ENCODE measurements around the gene EYS. TPM values are rescaled to one million over a fixed set of nuclear protein-coding genes. Genes with fewer than 3 reads are reported as not detected.

EYS gene
- total and polyA plus RNA-seq, 2 of the 8 experiments (the other 6 are each of a cell fraction or from before 2014, with no cell fraction given): 0.05 to 0.13 TPM

GRCh38 chr6:64437996-64438395 is 1269.0 kb downstream of the EYS start (continued):
- TF ChIP-seq JUND (IDR thresholded peaks at IDR 0.05; ENCODE audit: low read length) (no peak), TAF1 (IDR thresholded peaks at IDR 0.05; ENCODE audit: low read depth, low read length) (no peak), RNF2 (IDR thresholded peaks at IDR 0.05; ENCODE audit: borderline replicate concordance, low read depth, low read length, missing control alignments, poor library complexity, severe bottlenecking) (no peak), CREB1 (IDR thresholded peaks at IDR 0.05) (no peak)
- TF ChIP-seq, protein P1, sequence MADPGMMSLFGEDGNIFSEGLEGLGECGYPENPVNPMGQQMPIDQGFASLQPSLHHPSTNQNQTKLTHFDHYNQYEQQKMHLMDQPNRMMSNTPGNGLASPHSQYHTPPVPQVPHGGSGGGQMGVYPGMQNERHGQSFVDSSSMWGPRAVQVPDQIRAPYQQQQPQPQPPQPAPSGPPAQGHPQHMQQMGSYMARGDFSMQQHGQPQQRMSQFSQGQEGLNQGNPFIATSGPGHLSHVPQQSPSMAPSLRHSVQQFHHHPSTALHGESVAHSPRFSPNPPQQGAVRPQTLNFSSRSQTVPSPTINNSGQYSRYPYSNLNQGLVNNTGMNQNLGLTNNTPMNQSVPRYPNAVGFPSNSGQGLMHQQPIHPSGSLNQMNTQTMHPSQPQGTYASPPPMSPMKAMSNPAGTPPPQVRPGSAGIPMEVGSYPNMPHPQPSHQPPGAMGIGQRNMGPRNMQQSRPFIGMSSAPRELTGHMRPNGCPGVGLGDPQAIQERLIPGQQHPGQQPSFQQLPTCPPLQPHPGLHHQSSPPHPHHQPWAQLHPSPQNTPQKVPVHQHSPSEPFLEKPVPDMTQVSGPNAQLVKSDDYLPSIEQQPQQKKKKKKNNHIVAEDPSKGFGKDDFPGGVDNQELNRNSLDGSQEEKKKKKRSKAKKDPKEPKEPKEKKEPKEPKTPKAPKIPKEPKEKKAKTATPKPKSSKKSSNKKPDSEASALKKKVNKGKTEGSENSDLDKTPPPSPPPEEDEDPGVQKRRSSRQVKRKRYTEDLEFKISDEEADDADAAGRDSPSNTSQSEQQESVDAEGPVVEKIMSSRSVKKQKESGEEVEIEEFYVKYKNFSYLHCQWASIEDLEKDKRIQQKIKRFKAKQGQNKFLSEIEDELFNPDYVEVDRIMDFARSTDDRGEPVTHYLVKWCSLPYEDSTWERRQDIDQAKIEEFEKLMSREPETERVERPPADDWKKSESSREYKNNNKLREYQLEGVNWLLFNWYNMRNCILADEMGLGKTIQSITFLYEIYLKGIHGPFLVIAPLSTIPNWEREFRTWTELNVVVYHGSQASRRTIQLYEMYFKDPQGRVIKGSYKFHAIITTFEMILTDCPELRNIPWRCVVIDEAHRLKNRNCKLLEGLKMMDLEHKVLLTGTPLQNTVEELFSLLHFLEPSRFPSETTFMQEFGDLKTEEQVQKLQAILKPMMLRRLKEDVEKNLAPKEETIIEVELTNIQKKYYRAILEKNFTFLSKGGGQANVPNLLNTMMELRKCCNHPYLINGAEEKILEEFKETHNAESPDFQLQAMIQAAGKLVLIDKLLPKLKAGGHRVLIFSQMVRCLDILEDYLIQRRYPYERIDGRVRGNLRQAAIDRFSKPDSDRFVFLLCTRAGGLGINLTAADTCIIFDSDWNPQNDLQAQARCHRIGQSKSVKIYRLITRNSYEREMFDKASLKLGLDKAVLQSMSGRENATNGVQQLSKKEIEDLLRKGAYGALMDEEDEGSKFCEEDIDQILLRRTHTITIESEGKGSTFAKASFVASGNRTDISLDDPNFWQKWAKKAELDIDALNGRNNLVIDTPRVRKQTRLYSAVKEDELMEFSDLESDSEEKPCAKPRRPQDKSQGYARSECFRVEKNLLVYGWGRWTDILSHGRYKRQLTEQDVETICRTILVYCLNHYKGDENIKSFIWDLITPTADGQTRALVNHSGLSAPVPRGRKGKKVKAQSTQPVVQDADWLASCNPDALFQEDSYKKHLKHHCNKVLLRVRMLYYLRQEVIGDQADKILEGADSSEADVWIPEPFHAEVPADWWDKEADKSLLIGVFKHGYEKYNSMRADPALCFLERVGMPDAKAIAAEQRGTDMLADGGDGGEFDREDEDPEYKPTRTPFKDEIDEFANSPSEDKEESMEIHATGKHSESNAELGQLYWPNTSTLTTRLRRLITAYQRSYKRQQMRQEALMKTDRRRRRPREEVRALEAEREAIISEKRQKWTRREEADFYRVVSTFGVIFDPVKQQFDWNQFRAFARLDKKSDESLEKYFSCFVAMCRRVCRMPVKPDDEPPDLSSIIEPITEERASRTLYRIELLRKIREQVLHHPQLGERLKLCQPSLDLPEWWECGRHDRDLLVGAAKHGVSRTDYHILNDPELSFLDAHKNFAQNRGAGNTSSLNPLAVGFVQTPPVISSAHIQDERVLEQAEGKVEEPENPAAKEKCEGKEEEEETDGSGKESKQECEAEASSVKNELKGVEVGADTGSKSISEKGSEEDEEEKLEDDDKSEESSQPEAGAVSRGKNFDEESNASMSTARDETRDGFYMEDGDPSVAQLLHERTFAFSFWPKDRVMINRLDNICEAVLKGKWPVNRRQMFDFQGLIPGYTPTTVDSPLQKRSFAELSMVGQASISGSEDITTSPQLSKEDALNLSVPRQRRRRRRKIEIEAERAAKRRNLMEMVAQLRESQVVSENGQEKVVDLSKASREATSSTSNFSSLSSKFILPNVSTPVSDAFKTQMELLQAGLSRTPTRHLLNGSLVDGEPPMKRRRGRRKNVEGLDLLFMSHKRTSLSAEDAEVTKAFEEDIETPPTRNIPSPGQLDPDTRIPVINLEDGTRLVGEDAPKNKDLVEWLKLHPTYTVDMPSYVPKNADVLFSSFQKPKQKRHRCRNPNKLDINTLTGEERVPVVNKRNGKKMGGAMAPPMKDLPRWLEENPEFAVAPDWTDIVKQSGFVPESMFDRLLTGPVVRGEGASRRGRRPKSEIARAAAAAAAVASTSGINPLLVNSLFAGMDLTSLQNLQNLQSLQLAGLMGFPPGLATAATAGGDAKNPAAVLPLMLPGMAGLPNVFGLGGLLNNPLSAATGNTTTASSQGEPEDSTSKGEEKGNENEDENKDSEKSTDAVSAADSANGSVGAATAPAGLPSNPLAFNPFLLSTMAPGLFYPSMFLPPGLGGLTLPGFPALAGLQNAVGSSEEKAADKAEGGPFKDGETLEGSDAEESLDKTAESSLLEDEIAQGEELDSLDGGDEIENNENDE (IDR thresholded peaks at IDR 0.05; ENCODE audit: insufficient replicate concordance, low read length): no peak

Measured in H1 (cell line).